HFF-Myc (cell line): Measurements from ENCODE around the gene MAP4K1.

Source experiments
- DNase-seq: peaks from one replicate; pipeline ENCODE4 v3.0.0-alpha.2; 2011; ENCODE audit warnings: low read depth; ENCODE audit errors: extremely low read depth
- H3K4me3 ChIP-seq: replicated peaks from 2 replicates; pipeline ENCODE4 v1.5.1; 2011; ENCODE audit warnings: low read depth, mild to moderate bottlenecking, control low read depth, low read length
- TF ChIP-seq, protein P1 (sequence below): IDR thresholded peaks from 2 replicates; pipeline ENCODE4 v1.5.1; 2012; ENCODE audit warnings: mild to moderate bottlenecking, low read depth, low read length, control low read depth; ENCODE audit errors: missing control alignments

Gene MAP4K1

DNA sequence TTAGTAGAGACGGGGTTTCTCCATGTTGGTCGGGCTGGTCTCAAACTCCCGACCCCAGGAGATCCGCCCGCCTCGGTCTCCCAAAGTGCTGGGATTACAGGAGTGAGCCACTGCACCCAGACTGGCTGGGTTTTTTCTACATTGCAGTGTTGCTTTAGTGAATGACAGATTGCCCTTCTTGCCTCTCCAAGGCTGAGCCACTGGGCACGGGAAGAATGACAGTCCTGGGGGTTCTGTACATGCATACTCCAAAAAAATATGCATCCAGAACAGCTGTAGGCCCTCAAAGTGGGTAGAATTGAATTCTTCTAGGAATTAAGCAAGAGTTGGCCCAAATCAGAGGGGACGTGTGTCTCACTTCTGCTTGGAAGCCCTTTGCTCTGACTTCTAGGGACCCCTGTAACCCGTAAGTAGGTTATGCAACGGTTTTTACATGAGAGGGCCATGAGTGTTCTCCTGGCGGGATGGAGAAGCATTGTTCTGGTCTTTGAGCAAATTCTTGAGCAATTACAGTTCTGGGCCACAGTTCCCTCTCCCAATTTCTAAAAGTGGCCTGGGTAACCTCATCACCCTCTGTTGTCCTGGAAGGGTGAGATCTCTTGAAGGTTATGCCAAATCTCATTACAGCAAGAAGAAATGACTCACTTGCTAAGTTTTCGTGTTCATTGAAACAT is 33.3 kb upstream of the MAP4K1 start:
- TF ChIP-seq, protein P1, sequence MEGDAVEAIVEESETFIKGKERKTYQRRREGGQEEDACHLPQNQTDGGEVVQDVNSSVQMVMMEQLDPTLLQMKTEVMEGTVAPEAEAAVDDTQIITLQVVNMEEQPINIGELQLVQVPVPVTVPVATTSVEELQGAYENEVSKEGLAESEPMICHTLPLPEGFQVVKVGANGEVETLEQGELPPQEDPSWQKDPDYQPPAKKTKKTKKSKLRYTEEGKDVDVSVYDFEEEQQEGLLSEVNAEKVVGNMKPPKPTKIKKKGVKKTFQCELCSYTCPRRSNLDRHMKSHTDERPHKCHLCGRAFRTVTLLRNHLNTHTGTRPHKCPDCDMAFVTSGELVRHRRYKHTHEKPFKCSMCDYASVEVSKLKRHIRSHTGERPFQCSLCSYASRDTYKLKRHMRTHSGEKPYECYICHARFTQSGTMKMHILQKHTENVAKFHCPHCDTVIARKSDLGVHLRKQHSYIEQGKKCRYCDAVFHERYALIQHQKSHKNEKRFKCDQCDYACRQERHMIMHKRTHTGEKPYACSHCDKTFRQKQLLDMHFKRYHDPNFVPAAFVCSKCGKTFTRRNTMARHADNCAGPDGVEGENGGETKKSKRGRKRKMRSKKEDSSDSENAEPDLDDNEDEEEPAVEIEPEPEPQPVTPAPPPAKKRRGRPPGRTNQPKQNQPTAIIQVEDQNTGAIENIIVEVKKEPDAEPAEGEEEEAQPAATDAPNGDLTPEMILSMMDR, result no peak
- DNase-seq, result no peak
- peak overlapping the region; percentile 79 for H3K4me3 ChIP-seq

DNA sequence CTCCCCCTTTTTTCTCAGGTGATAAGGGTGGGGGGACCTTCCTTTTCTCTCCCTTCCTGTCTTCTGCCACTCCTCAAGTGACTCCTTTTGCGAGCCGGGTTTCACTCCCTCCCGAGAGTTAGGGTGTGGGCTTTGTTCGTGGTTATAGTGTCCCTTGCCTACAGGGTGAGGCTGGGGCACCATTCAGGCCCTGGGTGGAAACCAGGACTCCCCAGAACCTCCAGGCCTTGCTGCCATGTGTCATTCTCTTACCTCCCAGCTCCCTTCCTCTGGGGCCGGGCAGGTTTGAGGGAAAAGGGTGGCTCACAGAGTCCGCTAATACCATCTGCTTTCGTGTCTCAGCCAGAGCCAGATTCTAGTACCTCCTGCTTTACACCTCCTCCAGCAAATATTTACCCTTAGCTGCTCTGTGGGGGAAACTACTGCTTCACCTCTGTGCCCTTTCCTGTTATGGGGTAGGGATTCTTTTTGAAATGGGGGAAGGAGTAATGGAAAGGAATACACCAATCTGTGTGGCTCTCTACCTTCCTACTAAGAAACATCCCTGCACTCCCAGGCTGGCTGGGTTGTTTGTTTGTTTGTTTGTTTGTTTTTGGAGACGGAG is 32.5 kb upstream of the MAP4K1 start:
- DNase-seq, result no peak
- TF ChIP-seq, protein P1, result no peak
- peak overlapping the region; percentile 79 for H3K4me3 ChIP-seq

DNA sequence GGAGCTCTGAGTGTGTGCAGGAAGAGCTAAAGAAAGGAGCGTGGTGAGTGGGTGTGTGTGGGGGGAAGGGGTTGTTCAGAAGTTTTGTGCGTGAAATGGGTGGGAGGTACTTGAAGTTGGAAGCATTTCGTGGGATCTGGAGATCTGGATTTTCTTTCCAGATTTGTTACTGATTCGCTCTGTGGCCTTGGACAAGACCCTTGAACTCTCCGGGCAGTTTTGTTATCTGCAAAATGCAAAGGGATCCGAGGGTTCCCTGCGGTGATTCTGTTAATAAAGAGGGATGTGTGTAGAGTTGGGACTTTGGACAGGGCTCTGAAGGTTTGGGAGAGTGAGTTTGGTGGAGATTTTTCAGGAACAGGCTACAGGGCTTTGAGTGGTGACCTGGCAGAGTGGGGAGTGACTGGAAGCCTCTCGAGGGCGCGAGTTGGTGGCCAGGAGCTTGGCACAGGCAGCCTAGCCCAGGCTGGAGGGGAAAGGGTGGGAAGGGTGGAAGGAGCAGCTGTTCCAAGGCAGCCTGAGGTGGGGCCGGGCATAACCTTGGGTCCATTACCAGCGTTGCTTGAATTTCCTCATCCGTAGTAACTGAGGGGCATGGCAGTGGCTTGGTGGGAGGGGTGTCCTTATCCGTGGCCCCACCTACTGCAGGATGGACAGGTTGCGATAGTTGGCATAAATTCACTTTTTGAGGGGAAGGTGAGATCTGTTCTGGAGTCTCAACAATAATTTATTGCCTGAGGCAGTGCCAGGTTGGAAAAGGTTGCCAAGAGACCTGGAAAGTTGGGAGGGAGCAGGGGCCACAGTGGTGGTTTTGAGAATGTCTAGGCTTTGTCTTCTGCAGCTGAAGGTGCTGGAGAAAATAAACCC is 31.8 kb upstream of the MAP4K1 start:
- no peak for DNase-seq
- TF ChIP-seq, protein P1, result no peak
- H3K4me3 ChIP-seq, result peak overlapping the region; percentile 79

DNA sequence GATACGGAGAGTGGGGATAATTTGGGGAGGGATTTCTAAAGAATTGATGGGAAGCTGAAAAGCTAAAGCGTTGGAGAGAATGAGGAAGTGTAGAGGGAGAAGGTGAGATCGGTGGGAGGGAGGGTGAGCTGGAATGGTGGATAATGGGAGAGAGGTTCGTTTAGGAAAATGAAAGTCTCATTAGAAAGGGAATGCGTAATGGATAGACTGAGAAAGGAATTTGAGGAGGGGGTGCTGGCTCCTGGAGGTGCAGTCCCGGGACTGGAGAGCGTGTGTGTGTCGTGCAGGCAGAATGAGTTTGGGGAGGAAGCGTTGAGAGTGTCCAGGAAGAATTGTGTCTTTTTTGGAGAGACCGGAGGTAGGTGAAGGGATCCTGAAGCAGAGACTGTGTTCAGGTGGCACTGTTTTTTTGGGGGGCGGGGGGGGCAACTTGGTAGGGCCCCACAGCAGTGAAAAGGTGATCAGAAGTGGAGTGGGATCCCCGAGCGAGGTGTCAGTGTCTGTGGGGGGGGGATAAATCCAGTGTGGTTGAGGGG is 31.1 kb upstream of the MAP4K1 start:
- TF ChIP-seq, protein P1, result no peak
- H3K4me3 ChIP-seq, result peak overlapping the region; percentile 79
- no peak for DNase-seq

DNA sequence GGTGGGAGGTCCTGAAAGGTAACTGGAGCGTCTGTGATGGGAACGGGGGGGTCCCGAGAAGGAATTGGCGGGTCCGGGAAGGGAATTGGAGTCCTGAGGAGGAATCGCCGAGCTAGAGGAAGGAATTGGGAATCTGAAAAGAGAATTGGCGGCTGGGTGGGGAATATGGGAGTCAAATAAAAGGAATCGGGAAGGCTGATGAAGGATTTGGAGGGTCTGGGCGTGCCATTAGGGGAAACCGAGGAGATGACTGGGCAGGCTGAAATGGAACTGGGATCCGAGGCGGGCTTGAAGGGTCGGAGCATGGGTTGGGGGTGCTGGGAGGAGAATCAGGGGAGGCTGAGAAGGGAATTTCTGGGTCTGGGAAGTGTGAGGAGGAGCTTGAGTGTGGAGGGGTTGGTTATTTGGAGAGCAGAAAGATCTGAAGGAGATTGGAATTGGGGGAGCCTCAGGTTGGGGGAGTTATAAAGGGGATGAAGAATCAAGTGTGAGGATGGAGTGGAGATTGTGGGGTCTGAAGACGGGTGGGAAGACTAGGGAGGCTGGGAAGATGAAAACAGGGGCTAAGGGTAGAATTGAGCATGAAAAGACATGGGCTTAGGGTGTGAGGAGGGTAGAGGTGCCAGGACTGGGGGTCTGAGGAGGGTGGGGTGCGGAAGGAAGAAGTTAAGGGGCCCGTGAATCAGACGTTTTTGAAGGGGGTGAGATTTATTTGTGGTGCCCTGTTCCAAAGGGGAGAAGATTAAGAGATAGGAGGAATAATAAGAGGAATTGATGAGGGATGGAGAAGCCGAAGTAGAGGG is 30.4 kb upstream of the MAP4K1 start:
- DNase-seq, result no peak
- H3K4me3 ChIP-seq, result peak overlapping the region; percentile 79
- TF ChIP-seq, protein P1, result no peak

DNA sequence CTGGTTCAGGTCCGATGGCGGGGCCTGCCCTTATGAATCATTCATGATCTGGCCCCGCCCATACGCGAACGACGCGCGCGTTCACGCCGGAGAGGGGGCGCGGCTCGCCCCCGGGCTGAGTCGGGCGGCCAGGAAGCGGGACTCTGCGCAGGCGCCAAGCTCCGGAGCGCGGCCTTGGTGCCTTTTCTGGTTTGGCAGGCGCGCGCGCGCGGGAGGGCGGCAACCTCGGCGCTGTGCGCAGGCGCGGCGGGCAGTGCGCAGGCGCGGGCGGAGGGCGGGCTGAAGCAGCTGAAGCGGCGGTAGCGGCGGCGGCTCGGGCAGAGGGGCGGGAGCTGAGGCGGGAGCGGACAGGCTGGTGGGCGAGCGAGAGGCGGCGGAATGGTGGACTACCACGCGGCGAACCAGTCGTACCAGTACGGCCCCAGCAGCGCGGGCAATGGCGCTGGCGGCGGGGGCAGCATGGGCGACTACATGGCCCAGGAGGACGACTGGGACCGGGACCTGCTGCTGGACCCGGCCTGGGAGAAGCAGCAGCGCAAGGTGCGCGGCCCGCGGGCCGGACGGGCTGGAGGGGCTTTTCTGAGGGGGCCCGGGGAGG is 29.7 kb upstream of the MAP4K1 start, which contains the start of gene ACTN4:
Gene ACTN4, plus strand, starts transcription at position 282 of the 598 bp plus-strand sequence. Its CDS starts 97 bp downstream, at position 379.
- H3K4me3 ChIP-seq, result peak within 1 kb of the TSS; percentile 79
- no peak for DNase-seq
- TF ChIP-seq, protein P1, result no peak
